DOHH2 (cell line): ENCODE measurements around the gene NUP210.

Experiments used
- CTCF ChIP-seq: fragments of 200-600 bp; sonication (generic); IDR thresholded peaks from one replicate; pipeline ENCODE4 v1.5.1; 2014; ENCODE audit warnings: antibody characterized with exemption, mild to moderate bottlenecking, low read depth, low read length; ENCODE audit not compliant: poor library complexity, severe bottlenecking
- EZH2phosphoT487 ChIP-seq: fragments of 200-600 bp; sonication (generic); IDR thresholded peaks from 2 replicates; pipeline ENCODE4 v1.6.1; 2017; ENCODE audit warnings: borderline replicate concordance, mild to moderate bottlenecking, antibody characterized with exemption, low read length, moderate library complexity, mixed read lengths

- no peak for TF ChIP-seq EZH2phosphoT487
- TF ChIP-seq CTCF = no peak
Observed at GRCh38 chr3:13440204-13440817, 20.2 kb upstream of the NUP210 start.
